ENCODE results near the gene AGR2.
A peak's percentile ranks its signal among the peaks of the same experiment; 100 is the strongest.

The AGR2 gene

DNA sequence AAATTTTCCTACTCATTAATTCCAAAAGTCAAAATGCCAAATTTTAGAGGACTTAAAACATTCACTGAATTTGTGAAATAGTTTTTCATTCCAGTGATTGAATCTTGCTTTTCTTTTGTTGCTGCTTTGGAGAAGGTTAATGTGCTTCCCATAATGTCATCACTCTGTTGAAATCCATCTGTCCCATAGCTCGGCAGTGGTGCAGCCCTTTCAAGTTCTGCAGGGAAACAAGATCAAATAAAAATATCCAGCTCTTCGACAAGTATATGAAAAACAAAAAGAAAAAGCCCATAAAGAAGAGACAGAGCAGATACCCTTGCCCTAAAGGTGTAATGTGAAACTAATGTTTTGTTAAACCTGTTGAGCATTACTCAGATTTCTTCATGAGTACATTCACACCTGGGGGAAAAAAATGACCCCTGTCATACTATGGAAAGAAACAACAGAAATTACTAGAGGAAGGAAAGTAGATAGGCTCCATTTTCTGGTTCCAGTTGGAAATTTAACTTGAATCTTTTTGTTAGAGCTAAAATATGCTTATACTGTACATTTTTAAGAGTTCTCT lies 41.9 kb upstream of the AGR2 start:
- no peak for DNase-seq (ENCODE audit: low read depth, low spot score)
- ChIA-PET CTCF (interaction anchor here (1.0 kb wide), 1 partner anchor 8 kb away, joined by 3 read pairs; no protein-coding TSS in a partner anchor), POLR2A (no interaction called here)
- TF ChIP-seq, protein P1, sequence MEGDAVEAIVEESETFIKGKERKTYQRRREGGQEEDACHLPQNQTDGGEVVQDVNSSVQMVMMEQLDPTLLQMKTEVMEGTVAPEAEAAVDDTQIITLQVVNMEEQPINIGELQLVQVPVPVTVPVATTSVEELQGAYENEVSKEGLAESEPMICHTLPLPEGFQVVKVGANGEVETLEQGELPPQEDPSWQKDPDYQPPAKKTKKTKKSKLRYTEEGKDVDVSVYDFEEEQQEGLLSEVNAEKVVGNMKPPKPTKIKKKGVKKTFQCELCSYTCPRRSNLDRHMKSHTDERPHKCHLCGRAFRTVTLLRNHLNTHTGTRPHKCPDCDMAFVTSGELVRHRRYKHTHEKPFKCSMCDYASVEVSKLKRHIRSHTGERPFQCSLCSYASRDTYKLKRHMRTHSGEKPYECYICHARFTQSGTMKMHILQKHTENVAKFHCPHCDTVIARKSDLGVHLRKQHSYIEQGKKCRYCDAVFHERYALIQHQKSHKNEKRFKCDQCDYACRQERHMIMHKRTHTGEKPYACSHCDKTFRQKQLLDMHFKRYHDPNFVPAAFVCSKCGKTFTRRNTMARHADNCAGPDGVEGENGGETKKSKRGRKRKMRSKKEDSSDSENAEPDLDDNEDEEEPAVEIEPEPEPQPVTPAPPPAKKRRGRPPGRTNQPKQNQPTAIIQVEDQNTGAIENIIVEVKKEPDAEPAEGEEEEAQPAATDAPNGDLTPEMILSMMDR (IDR thresholded peaks at IDR 0.05; ENCODE audit: insufficient read depth, low read length, missing control alignments): no peak
- H3K4me3 ChIP-seq (ENCODE audit: low read depth, low read length): no peak overlapping the region

DNA sequence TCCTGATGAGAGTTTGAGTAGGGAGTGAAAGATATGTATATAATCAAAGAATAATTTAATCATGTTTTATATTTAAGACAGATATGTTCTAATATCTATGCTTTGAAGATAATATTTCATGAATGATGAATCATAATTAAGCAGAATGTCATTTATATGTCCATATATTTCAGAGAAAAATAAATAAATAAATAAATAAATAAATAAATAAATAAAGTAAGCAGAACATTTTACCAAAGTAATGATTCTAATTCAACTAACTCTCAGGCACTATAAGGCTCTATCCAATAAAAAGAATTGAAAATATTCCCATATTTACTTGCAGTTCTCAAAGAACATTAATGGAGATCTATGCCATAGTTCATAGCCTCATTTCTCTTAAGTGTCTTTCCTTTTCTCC lies 40.9 kb upstream of the AGR2 start:
- no peak for DNase-seq (ENCODE audit: low read depth, low spot score)
- ChIA-PET POLR2A (interaction anchor here (0.5 kb wide), 1 partner anchor 97 kb away, joined by 3 read pairs; no protein-coding TSS in a partner anchor), CTCF (no interaction called here)
- TF ChIP-seq, protein P1 (IDR thresholded peaks at IDR 0.05; ENCODE audit: insufficient read depth, low read length, missing control alignments): no peak
- no peak overlapping the region for H3K4me3 ChIP-seq (ENCODE audit: low read depth, low read length)

DNA sequence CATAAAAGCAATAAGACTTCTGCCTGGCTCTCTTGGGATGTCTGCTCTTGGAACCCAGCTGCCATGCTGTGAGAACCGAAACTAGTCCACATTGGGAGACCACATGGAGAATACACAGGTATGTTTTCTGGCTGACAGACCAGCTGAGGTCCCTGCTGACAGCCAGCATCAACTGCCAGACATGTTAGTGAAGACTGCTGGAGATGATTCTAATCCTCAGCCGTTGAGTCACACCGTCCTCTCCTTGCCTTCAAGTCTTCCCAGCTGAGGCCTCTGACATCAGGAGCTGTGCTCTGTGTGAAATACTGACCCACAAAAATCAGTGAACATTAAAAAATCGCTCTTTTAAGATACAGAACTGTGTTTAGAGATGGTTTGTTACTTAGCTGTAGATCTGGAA lies 36.9 kb upstream of the AGR2 start:
- TF ChIP-seq, protein P1 (IDR thresholded peaks at IDR 0.05; ENCODE audit: insufficient read depth, low read length, missing control alignments): no peak
- H3K4me3 ChIP-seq (ENCODE audit: low read depth, low read length): no peak overlapping the region
- DNase-seq (ENCODE audit: low read depth, low spot score): peak; percentile 38
- CTCF ChIA-PET: interaction anchor here (0.8 kb wide), 1 partner anchor 85 kb away, joined by 3 read pairs; no protein-coding TSS in a partner anchor
- POLR2A ChIA-PET: interaction anchor here (1.4 kb wide), 1 partner anchor 9 kb away, joined by 3 read pairs; no protein-coding TSS in a partner anchor

DNA sequence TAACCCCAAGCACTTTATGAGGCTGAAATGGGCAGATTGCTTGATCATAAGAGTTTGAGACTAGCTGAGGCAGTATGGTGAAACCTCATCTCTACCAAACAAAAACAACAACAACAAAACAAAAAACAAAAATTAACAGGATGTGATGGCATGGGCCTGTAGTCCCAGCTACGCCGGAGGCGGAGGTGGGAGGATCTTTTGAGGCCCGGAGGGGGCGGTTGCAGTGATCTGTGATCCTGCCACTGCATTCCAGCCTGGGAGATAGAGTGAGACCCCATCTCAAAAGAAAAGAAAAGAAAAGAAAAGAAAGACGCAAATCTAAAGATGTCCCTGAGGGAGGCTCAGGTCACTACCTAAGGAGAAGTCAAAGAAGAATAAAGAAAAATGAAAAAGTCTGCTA lies 35.3 kb upstream of the AGR2 start:
- CTCF ChIA-PET: interaction anchor here (0.8 to 1.0 kb wide), 3 partner anchors 10 to 52 kb away, joined by 3 read pairs; no protein-coding TSS in a partner anchor
- TF ChIP-seq, protein P1 (IDR thresholded peaks at IDR 0.05; ENCODE audit: insufficient read depth, low read length, missing control alignments): no peak
- POLR2A ChIA-PET: no interaction called here
- DNase-seq (ENCODE audit: low read depth, low spot score): no peak
- no peak overlapping the region for H3K4me3 ChIP-seq (ENCODE audit: low read depth, low read length)

DNA sequence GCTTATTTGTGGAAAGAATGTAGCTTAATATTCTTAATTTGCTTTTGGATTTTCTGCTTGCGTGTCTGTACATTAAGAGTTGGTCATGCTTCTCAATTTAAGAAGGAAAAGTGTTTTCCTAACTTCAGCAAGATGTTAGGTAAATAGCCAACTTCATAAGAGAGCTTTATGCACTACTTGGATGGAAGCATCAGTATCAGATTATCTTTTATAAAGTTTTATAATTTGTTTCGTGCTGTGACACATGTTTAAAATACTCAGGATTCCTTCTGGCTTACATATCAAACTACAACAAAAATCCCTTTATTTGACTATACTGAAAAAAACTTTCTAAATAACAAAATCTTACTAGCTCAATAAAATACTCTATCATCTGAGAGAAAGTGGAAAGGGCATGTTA lies 34.8 kb upstream of the AGR2 start:
- TF ChIP-seq, protein P1 (IDR thresholded peaks at IDR 0.05; ENCODE audit: insufficient read depth, low read length, missing control alignments): no peak
- ChIA-PET CTCF (interaction anchor here (0.8 to 1.5 kb wide), 3 partner anchors 8 to 38 kb away, joined by 3 read pairs; no protein-coding TSS in a partner anchor), POLR2A (no interaction called here)
- H3K4me3 ChIP-seq (ENCODE audit: low read depth, low read length): no peak overlapping the region
- DNase-seq (ENCODE audit: low read depth, low spot score): no peak

DNA sequence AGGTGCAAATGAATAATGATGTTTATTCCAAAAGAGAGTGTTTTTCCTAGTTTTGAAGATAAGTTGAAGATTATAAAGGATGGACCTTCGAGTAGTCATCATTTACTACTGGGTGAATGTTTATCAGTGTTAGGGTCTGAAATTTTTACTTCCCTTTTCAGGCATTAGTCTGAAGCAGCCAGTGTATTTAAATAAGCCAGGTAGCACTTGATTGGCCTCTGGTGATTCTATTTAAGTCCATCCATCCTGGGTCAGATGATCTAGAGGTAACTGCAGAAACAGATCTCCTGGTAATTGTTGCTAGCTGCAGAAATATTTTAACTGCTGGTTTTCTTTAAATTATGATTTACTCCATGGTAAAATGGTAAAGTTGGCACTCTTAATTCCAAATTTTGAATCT lies 34.1 kb upstream of the AGR2 start:
- ChIA-PET CTCF (interaction anchor here (0.9 to 1.5 kb wide), 5 partner anchors 8 to 53 kb away, joined by 3 to 5 read pairs (median 3); no protein-coding TSS in a partner anchor), POLR2A (no interaction called here)
- H3K4me3 ChIP-seq (ENCODE audit: low read depth, low read length): no peak overlapping the region
- DNase-seq (ENCODE audit: low read depth, low spot score): no peak
- TF ChIP-seq, protein P1 (IDR thresholded peaks at IDR 0.05; ENCODE audit: insufficient read depth, low read length, missing control alignments): no peak

Data from AG04449 (cell line).